Right atrium auricular region (tissue), 2 donors: ENCODE data around the gene THSD7B. TPM values are rescaled to one million over a fixed set of nuclear protein-coding genes. Genes with fewer than 3 reads are reported as not detected.

Source experiments
- DNase-seq: peaks from one replicate; pipeline ENCODE4 v3.0.0-alpha.2; 2019; ENCODE audit warnings: low spot score
- H3K27ac ChIP-seq, 2 donors: fragments of 200-600 bp; sonication (generic); 1 replicate in 1 of 2; 2 replicates in 1 of 2; pipeline ENCODE4 v1.5.1; 2016 to 2019
- H3K27me3 ChIP-seq, 2 donors: fragments of 200-600 bp; sonication (generic); one replicate each; pipeline versions ENCODE4 v1.5.1 to v1.6.0; 2017 to 2019
- H3K36me3 ChIP-seq: fragments of 200-600 bp; sonication (generic); one replicate; pipeline ENCODE4 v1.5.1; 2016
- H3K4me1 ChIP-seq, 2 donors: fragments of 200-600 bp; sonication (generic); one replicate each; pipeline versions ENCODE4 v1.5.1 to v1.6.0; 2017 to 2019
- H3K4me3 ChIP-seq, 2 donors: fragments of 200-600 bp; sonication (generic); 1 replicate in 1 of 2; 2 replicates in 1 of 2; pipeline ENCODE4 v1.5.1; 2017 to 2019; ENCODE audit warnings: mild to moderate bottlenecking in 1 of 2, moderate library complexity in 1 of 2
- H3K9me3 ChIP-seq, 2 donors: fragments of 200-600 bp; sonication (generic); one replicate each; pipeline ENCODE4 v1.5.1; 2019
- CTCF ChIP-seq, 2 donors: fragments of 200-600 bp; sonication (generic); IDR thresholded peaks; one replicate each; pipeline ENCODE4 v1.5.1; 2019; ENCODE audit warnings: antibody characterized with exemption in 2 of 2
- total RNA-seq, 2 donors: library from RNA; depleted of rRNA; stranded (reverse); fragments of >200 nt; gene quantifications; one replicate each; pipeline ENCODE4 v1.1.0, GENCODE V29; 2016

The THSD7B gene
- total RNA-seq, 2 donors from 2014 or later: 0.07 to 0.08 TPM

GRCh38 chr2:137115081-137115794 lies 349.9 kb downstream of the THSD7B start:
- no peak for DNase-seq
- Histone ChIP-seq H3K4me1 (no peaks in the 10 kb centered on the region), H3K36me3 (no peaks in the 10 kb centered on the region), H3K4me3 (no peak overlapping the region), H3K27me3 (no peaks in the 10 kb centered on the region), H3K27ac (no peak overlapping the region), H3K9me3 (no peaks in the 10 kb centered on the region)
- no peak for TF ChIP-seq CTCF (IDR thresholded peaks at IDR 0.05)

GRCh38 chr2:137115795-137116089 lies 350.4 kb downstream of the THSD7B start:
- no peak overlapping the region for H3K4me3 ChIP-seq
- H3K36me3 ChIP-seq: no peaks in the 10 kb centered on the region
- no peak for DNase-seq
- no peaks in the 10 kb centered on the region for H3K4me1 ChIP-seq
- no peak for TF ChIP-seq CTCF (IDR thresholded peaks at IDR 0.05)
- H3K27ac ChIP-seq: no peak overlapping the region
- no peaks in the 10 kb centered on the region for H3K9me3 ChIP-seq
- H3K27me3 ChIP-seq: no peaks in the 10 kb centered on the region

- TF ChIP-seq CTCF (IDR thresholded peaks at IDR 0.05): no peak
Observed at GRCh38 chr2:137117385-137117784, 352.0 kb downstream of the THSD7B start.

GRCh38 chr2:137118140-137118539 lies 352.8 kb downstream of the THSD7B start:
- TF ChIP-seq CTCF (IDR thresholded peaks at IDR 0.05): no peak
- H3K4me1 ChIP-seq: no peaks in the 10 kb centered on the region
- H3K27me3 ChIP-seq: no peaks in the 10 kb centered on the region
- no peak for DNase-seq
- no peaks in the 10 kb centered on the region for H3K9me3 ChIP-seq
- no peaks in the 10 kb centered on the region for H3K36me3 ChIP-seq
- H3K27ac ChIP-seq: no peak overlapping the region
- no peak overlapping the region for H3K4me3 ChIP-seq

More at GRCh38 chr2:137117385-137117784, 352.0 kb downstream of the THSD7B start:
- Histone ChIP-seq H3K4me3 (no peak overlapping the region), H3K4me1 (no peaks in the 10 kb centered on the region), H3K27me3 (no peaks in the 10 kb centered on the region), H3K27ac (no peak overlapping the region), H3K36me3 (no peaks in the 10 kb centered on the region), H3K9me3 (no peaks in the 10 kb centered on the region)
- DNase-seq: no peak

- Histone ChIP-seq H3K9me3 (peaks cover 0 to 4% of the 10 kb centered on the region in 2 donors), H3K4me1 (no peaks in the 10 kb centered on the region), H3K36me3 (no peaks in the 10 kb centered on the region), H3K4me3 (no peak overlapping the region), H3K27me3 (no peaks in the 10 kb centered on the region), H3K27ac (no peak overlapping the region)
- no peak for DNase-seq
- TF ChIP-seq CTCF (IDR thresholded peaks at IDR 0.05): no peak
Observed at GRCh38 chr2:137123226-137123625, 357.9 kb downstream of the THSD7B start.

GRCh38 chr2:137133225-137133624 lies 367.9 kb downstream of the THSD7B start:
- Histone ChIP-seq H3K27ac (no peak overlapping the region), H3K4me1 (no peaks in the 10 kb centered on the region), H3K27me3 (no peaks in the 10 kb centered on the region), H3K36me3 (no peaks in the 10 kb centered on the region), H3K9me3 (no peaks in the 10 kb centered on the region), H3K4me3 (no peak overlapping the region)
- DNase-seq: no peak
- TF ChIP-seq CTCF (IDR thresholded peaks at IDR 0.05): no peak
